ENCODE results near the gene HNRNPR. TPM values are rescaled to one million over a fixed set of nuclear protein-coding genes. Genes with fewer than 3 reads are reported as not detected.

Gene HNRNPR
- total RNA-seq, 1 experiment from 2014 or later: 141 TPM

Other genes with a start within 250 kb of the HNRNPR start
- gene LUZP1, start 175.4 kb downstream of the HNRNPR start, total RNA-seq (2014; rRNA removed): 17.5 and 17.8 TPM in 2 replicates
- gene HTR1D, start 126.8 kb downstream of the HNRNPR start, total RNA-seq (2014; rRNA removed): 1.3 TPM in 2 replicates
- 7.8 and 10.5 TPM in 2 replicates for gene ZNF436, start 25.6 kb upstream of the HNRNPR start, total RNA-seq (2014; rRNA removed)
- 18.7 and 23.6 TPM in 2 replicates for gene TCEA3, start 80.5 kb upstream of the HNRNPR start, total RNA-seq (2014; rRNA removed)
- 12.8 and 17.0 TPM in 2 replicates for gene ASAP3, start 139.9 kb upstream of the HNRNPR start, total RNA-seq (2014; rRNA removed)
- gene E2F2, start 186.9 kb upstream of the HNRNPR start, total RNA-seq (2014; rRNA removed): 7.0 and 8.3 TPM in 2 replicates
- gene ID3, start 215.2 kb upstream of the HNRNPR start, total RNA-seq (2014; rRNA removed): 77.7 and 92.5 TPM in 2 replicates

All from PC-3 (cell line).